IPS-NIHi11 (cell line): ENCODE measurements around the gene TFAP2E.

Source experiments
- DNase-seq: peaks from one replicate; pipeline ENCODE4 v3.0.0; 2012; ENCODE audit warnings: mixed read lengths, low spot score

TFAP2E gene

GRCh38 chr1:35557118-35557610 lies 15.9 kb upstream of the TFAP2E start, which contains the start of gene KIAA0319L:
Gene KIAA0319L, minus strand, starts transcription at chr1:35557403. Its CDS starts 2,912 bp downstream, at chr1:35554491.
- peak; percentile 87 for DNase-seq

GRCh38 chr1:35557611-35558373 lies 15.3 kb upstream of the TFAP2E start, which contains the start of gene NCDN:
Gene NCDN, plus strand, starts transcription at chr1:35557799. Its CDS starts 392 bp downstream, at chr1:35558191.
- DNase-seq: peak; percentile 94

GRCh38 chr1:35558374-35559316 lies 14.5 kb upstream of the TFAP2E start:
- peak; percentile 31 for DNase-seq

- no peak for DNase-seq
Observed at GRCh38 chr1:35559317-35559944, 13.7 kb upstream of the TFAP2E start.

- no peak for DNase-seq
Observed at GRCh38 chr1:35560256-35561225, 12.6 kb upstream of the TFAP2E start.

- DNase-seq: no peak
Observed at GRCh38 chr1:35561297-35561971, 11.7 kb upstream of the TFAP2E start.

GRCh38 chr1:35561972-35562680 lies 11.0 kb upstream of the TFAP2E start:
- DNase-seq: no peak

GRCh38 chr1:35563166-35563565 lies 9.9 kb upstream of the TFAP2E start:
- no peak for DNase-seq

- peak; percentile 81 for DNase-seq
Observed at GRCh38 chr1:35564037-35564883, 8.9 kb upstream of the TFAP2E start.

- DNase-seq: no peak
Observed at GRCh38 chr1:35564884-35565741, 8.0 kb upstream of the TFAP2E start.

GRCh38 chr1:35565742-35566133 lies 7.4 kb upstream of the TFAP2E start:
- no peak for DNase-seq

- DNase-seq: no peak
Observed at GRCh38 chr1:35567947-35568558, 5.1 kb upstream of the TFAP2E start.

- DNase-seq: peak; percentile 82
Observed at GRCh38 chr1:35568975-35569395, 4.1 kb upstream of the TFAP2E start.

- DNase-seq: no peak
Observed at GRCh38 chr1:35569936-35570335, 3.2 kb upstream of the TFAP2E start.

GRCh38 chr1:35570589-35571137 lies 2.5 kb upstream of the TFAP2E start:
- DNase-seq: no peak

GRCh38 chr1:35571263-35571662 lies 1.9 kb upstream of the TFAP2E start:
- no peak for DNase-seq

GRCh38 chr1:35572296-35572695 lies 818 bp upstream of the TFAP2E start:
- DNase-seq: no peak
